OCI-LY7 (cell line): Measurements from ENCODE around the gene TMEM119.

Experiments
- CTCF ChIP-seq: fragments of 200-600 bp; sonication (generic); conservative IDR thresholded peaks from 2 replicates; pipeline ENCODE4 v1.5.1; 2014; ENCODE audit warnings: mild to moderate bottlenecking, antibody characterized with exemption, low read length, moderate library complexity, mixed read lengths
- EZH2phosphoT487 ChIP-seq: fragments of 200-600 bp; sonication (generic); IDR thresholded peaks from 2 replicates; pipeline ENCODE4 v1.6.1; 2018; ENCODE audit warnings: low read depth, borderline replicate concordance, mild to moderate bottlenecking, mixed run types, antibody characterized with exemption, low read length, moderate library complexity, mixed read lengths

GRCh38 chr12:108559007-108559655, 38.8 kb downstream of the TMEM119 start:
- no peak for TF ChIP-seq CTCF
- no peak for TF ChIP-seq EZH2phosphoT487
